ENCODE data around the gene WBP2.
"Not testable (repeated sequence)": the region's sequence is repeated elsewhere in the genome, so short reads cannot be mapped to it uniquely, and the experiment has no call there.

DNA sequence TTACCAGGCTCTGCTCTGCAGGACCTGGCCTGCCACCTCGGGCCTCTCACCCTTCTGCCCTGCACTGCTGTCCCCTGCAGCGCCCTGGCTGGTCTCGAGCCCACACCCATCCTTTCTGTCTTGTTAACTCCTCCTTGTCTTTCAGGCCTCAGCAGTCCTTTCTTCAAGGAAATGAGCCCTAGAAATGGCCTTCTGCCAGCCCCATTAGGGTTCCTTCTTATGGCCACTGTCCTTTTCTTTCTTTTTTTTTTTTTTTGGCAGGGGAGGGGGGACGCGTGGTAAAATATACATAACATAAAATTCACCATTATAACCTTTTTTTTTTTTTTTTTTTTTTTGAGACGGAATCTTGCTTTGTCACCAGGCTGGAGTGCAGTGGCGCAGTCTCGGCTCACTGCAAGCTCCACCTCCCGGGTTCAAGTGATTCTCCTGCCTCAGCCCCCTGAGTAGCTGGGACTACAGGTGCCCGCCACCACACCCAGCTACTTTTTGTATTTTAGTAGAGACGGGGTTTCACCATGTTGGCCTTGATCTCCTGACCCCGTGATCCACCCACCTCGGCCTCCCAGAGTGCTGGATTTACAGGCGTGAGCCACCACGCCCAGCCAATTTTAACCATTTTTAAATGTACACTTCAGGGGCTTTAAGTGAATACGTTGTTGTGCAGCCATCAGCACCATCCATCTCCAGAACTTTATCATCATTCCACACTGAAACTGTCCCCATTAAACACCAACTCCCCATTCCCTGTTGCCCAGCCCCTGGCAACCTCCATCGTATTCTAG lies 10.5 kb upstream of the WBP2 start:
- not testable (repeated sequence) for TF ChIP-seq CREB1 (IDR thresholded peaks at IDR 0.05); CREB1 (CRISPR knock-in tag; IDR thresholded peaks at IDR 0.05); POLR2AphosphoS5 (IDR thresholded peaks at IDR 0.05; ENCODE audit: control insufficient read depth, insufficient read depth, low read depth, low read length); MTA3 (IDR thresholded peaks at IDR 0.05; ENCODE audit: borderline replicate concordance); SPI1 (IDR thresholded peaks at IDR 0.05; ENCODE audit: borderline replicate concordance, low read depth, low read length); NUFIP1 (IDR thresholded peaks at IDR 0.05; ENCODE audit: partially characterized antibody); EWSR1 (IDR thresholded peaks at IDR 0.05; ENCODE audit: borderline replicate concordance, low read depth, partially characterized antibody); EP300 (IDR thresholded peaks at IDR 0.05; ENCODE audit: low read length); ZNF24 (IDR thresholded peaks at IDR 0.05)
- TF ChIP-seq, protein P1, sequence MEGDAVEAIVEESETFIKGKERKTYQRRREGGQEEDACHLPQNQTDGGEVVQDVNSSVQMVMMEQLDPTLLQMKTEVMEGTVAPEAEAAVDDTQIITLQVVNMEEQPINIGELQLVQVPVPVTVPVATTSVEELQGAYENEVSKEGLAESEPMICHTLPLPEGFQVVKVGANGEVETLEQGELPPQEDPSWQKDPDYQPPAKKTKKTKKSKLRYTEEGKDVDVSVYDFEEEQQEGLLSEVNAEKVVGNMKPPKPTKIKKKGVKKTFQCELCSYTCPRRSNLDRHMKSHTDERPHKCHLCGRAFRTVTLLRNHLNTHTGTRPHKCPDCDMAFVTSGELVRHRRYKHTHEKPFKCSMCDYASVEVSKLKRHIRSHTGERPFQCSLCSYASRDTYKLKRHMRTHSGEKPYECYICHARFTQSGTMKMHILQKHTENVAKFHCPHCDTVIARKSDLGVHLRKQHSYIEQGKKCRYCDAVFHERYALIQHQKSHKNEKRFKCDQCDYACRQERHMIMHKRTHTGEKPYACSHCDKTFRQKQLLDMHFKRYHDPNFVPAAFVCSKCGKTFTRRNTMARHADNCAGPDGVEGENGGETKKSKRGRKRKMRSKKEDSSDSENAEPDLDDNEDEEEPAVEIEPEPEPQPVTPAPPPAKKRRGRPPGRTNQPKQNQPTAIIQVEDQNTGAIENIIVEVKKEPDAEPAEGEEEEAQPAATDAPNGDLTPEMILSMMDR (IDR thresholded peaks at IDR 0.05 in 2 of 3, conservative IDR thresholded peaks at IDR 0.05 in 1 of 3; ENCODE audit: insufficient read depth in 2 of 3, low read depth in 1 of 3, low read length in 3 of 3): not testable (repeated sequence)
- TF ChIP-seq, protein P2, sequence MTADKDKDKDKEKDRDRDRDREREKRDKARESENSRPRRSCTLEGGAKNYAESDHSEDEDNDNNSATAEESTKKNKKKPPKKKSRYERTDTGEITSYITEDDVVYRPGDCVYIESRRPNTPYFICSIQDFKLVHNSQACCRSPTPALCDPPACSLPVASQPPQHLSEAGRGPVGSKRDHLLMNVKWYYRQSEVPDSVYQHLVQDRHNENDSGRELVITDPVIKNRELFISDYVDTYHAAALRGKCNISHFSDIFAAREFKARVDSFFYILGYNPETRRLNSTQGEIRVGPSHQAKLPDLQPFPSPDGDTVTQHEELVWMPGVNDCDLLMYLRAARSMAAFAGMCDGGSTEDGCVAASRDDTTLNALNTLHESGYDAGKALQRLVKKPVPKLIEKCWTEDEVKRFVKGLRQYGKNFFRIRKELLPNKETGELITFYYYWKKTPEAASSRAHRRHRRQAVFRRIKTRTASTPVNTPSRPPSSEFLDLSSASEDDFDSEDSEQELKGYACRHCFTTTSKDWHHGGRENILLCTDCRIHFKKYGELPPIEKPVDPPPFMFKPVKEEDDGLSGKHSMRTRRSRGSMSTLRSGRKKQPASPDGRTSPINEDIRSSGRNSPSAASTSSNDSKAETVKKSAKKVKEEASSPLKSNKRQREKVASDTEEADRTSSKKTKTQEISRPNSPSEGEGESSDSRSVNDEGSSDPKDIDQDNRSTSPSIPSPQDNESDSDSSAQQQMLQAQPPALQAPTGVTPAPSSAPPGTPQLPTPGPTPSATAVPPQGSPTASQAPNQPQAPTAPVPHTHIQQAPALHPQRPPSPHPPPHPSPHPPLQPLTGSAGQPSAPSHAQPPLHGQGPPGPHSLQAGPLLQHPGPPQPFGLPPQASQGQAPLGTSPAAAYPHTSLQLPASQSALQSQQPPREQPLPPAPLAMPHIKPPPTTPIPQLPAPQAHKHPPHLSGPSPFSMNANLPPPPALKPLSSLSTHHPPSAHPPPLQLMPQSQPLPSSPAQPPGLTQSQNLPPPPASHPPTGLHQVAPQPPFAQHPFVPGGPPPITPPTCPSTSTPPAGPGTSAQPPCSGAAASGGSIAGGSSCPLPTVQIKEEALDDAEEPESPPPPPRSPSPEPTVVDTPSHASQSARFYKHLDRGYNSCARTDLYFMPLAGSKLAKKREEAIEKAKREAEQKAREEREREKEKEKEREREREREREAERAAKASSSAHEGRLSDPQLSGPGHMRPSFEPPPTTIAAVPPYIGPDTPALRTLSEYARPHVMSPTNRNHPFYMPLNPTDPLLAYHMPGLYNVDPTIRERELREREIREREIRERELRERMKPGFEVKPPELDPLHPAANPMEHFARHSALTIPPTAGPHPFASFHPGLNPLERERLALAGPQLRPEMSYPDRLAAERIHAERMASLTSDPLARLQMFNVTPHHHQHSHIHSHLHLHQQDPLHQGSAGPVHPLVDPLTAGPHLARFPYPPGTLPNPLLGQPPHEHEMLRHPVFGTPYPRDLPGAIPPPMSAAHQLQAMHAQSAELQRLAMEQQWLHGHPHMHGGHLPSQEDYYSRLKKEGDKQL (CRISPR knock-in tag; IDR thresholded peaks at IDR 0.05; ENCODE audit: borderline replicate concordance): not testable (repeated sequence)

All from K562 (cell line).